C1 segment of cervical spinal cord (tissue), 14 donors: ENCODE measurements around the gene LRRD1.
"Not testable (repeated sequence)": the region's sequence is repeated elsewhere in the genome, so short reads cannot be mapped to it uniquely, and the experiment has no call there.

Experiments used
- DNase-seq, 14 donors: peaks; one replicate each; lab custom pipeline; 2025; lab: John Stamatoyannopoulos, UW

Gene LRRD1

DNA sequence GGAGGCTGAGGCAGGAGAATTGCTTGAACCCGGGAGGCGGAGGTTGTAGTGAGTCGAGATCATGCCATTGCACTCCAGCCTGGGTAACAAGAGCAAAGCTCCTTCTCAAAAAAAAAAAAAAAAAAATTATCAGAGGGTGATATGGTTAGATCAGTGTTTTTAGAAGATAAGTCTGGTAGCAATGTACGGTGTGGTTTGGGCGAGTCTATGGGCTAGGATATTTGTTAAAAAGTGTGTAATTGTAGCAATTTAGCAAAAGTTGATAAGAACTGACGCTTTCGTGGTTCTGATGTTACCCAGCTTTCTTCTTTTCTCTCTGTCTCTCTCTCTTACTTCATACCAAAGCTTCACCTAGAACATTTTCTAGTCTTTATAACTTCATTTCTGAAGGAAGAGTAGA, 37.8 kb downstream of the LRRD1 start:
- no peak for DNase-seq

DNA sequence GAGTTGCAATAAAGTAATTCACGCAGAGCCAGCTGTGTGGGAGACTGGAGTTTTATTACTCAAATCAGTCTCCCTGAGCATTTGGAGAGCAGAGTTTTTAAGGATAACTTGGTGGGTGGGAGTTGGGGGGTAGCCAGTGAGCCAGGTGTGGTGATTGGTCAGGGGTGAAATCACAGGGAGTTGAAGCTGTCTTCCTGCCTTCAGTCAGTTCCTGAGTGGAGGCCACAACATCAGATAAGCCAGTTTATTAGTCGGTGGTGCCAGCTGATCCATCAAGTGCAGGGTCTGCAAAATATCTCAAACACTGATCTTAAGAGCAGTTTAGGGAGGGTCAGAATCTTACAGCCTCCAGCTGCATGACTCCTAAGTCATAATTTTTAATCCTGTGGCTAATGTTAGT, 41.4 kb downstream of the LRRD1 start:
- no peak for DNase-seq

DNA sequence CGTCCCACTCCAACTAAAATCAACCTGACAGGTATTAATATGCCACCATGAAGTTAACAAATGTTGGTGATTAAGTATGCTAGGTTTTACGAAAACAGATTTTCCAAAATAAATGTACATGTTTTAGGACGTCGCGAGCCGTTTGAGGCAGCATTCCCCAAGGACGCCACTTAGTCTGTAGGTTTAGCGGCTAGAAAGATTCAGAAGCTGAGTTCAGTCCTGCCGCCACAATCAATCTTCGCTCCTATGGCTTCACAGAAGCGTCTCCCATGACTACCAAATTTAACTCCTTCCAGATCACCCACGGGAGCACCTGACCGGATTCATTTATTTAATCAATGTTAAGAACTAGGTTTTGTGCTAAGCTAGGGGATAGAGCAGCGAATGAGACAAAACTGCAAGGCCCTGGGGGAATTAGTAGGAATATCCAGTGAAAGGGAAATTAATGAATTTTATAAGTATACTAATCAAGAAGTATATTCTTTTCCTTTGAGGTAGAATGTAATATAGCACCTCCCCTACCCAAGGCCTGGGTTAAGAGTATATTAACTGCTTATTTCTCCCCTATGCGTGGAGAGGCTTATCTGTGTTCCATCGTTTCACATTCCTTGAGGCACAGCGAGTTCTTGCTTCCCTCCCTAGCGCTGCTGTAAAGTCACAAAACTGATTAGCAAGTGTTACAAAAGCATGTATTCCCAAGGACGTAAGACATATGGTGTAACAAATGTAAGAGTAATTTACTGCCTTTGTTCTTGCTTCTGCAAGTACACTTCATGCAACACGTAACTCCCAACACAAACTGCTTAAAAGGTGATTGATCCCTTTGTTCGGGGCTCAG, 43.7 kb downstream of the LRRD1 start:
- DNase-seq = peak in 5 of 14 donors; percentile 27 to 70 (median 50)

DNA sequence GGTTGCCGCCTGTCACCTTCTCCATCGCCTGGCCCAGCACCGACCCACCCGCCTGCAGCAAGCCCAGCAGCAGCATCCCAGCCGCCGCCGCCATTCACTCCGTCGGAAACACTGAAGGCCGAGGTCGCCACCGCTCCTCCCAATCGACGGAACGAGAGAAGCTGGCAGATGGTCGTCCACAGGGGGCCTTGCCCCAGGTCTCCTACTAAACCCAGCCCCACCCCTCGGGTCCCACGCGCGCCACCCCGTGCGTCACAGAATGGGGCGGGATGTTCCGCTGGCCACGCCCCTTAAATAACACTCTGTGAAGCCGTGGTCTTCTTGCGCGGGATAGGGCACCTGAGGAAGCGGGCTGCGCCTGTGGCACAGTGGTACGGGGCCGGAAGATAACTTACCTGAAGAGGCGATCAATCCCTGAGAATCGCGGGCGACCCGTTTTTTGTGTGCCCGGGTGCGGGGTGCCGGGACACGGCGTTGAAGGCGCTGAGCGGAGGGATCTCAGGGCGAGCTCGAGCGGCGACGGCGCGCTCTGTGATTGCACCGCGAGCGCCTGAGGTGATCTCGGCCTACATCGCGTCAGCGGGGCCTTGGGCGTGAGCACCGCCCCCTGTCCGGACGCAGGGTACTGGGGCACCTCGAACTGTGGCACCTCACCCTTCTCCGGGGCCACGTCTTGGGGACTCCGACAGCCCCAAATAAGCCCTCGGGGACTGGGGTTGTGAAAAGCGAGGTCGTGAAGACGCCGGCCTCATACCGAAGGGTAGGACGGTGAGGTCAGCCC, 44.5 kb downstream of the LRRD1 start, which contains the start of gene CYP51A1:
TSS of gene CYP51A1 (minus strand) at position 207 of the 781 bp plus-strand sequence. CDS start at position 94, 113 bp downstream.
- peak; percentile 80 to 99 (median 94) for DNase-seq

DNA sequence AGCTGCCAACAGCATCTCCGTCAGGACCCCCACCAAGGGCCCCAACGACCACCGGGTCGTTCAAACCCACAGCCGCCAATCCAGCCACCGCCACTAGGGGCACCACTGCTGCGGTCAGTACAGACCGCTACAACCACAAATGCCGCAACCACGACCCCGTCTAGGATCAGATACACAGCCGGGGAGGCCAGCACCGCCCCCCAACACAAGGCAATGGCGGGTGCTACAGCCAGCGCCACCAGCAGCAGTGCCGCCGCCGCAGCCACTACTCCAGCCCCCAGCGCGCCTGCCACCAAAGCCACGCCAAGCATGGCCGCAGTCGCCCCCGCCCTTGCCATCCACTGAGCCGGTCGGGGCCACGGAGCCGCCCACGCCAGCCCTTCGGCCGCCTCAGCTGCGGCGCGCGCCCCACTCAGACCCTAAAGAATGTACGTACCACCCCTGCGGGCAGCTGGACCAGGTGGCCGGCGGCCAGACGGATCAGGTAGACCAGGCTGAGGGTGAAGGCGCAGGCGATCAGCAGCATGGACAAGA, 45.1 kb downstream of the LRRD1 start:
- peak in 13 of 14 donors; percentile 46 to 84 (median 73) for DNase-seq

DNA sequence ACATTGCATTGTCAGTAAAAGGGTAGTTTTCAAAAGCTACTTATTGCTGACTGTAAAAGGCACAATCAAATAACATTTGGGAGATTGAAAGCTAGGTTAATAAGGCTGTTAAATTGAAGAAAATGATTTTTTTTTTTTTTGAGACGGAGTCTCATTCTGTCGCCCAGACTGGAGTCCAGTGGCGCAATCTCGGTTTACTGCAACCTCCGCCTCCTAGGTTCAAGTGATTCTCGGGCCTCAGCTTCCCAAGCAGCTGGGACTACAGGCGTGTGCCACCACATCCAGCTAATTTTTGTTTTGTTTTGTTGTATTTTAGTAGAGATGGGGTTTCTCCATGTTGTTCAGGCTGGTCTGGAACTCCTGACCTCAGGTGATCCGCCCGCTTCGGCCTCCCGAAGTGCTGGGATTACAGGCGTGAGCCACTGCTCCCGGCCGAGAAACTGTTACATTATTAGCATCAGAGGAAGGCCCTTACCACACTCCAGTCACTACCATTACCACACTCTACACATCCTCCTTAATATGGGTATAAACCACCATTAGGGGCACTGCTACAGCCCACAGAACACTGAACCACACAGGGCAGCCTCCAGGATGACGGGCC, 45.7 kb downstream of the LRRD1 start:
- DNase-seq = no peak

DNA sequence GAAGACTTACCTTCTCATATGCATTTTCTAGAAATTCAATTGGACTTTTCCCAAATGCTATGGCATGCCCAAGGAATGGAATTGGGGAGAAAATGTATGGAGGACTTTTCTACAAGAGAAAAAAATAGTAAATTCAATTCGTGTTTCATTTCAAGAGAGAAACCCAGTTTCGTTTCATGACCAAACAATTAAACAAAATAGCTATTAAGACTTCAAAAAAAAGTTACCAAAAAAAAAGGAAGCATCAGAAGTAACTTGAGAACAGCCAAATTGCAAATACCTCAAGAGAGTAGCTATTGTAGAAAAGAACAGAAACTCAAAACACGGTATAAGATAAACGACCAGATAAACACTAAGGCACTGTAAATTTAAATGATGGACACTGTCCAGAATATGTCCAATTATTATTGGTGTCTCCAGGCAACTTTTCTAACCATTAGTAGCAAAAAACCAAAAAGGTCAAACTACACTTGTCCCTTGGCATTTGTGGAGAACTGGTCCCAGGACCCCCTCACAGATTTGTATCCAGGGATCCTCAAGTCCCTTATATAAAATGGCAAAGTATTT, 47.1 kb downstream of the LRRD1 start:
- DNase-seq = no peak

DNA sequence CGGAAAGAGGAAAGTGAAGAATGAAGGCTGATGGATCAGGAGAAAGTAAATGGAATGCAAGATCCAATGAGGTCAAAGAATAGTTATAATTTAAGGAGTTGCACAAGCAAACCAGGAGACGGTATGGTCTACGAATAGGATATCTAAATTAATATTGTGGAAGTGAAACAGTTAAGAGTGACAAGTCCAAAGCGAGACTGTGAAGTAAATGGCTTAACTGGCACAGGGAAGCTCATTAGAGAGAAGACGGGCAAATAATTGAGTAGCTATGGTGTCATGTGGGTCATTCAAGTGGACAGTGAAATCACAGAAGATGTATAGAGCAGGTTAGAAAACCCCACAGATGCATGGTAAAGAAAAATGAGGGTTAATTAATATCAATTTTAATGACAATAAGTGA, 47.8 kb downstream of the LRRD1 start:
- DNase-seq = no peak

DNA sequence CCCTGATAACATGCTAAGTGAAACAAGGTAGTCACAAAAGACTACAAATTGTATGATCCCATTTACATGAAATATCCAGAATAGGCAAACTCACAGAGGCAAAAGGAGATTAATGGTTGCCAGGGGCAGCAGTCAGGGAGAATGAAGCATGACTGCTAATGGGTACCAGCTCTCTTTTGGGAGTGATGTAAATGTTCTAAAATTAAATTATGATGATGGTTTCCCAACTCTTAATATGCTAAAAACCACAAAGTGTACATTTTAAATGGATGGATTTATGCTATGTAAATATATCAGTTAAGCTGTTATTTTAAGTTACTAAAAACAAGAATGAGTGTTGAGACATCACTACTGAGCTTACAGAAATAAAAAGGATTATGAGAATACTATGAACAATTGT, 57.3 kb downstream of the LRRD1 start:
- no peak for DNase-seq

DNA sequence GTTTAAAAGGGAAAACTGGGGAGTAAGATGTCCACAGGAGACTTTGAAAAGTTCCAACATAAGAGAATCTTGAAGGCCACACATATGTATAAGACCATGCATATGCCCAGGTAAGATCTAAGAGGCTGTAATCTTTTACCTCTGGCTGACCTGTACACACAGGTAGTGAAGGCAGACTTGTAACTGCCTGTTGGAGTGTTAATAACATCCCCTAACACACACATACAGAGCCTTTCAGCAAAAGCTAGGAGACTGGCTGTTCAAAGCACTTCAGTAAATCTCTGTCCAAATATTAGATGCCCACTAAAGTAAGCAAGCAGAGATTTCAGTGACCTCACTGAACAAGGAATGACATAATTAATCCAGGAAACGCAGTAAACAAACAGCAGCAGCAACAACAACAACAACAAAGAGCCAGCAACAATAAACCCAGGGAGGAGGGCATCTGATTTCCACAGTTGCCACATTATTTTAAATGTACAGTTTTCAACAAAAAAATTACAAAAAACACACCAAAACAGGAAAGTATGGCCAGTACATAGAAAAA, 59.7 kb downstream of the LRRD1 start:
- DNase-seq = no peak

DNA sequence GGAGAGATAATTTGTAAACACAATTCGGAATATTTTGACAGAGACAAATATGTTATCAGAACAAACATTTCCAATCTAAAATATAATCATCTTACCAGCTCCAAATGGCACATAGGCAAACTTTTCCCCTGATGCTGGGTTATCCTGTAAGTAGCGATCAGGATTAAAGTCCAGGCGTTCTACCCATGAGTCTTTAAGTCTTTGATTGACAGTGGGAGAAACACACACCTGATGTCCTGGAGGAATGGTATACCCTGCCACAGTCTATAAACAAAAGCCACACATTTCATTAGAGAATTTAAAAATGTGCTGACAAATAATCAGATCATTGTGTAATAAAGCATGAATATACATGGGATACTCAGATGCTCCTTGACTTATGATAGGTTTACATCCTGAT, 62.0 kb downstream of the LRRD1 start:
- DNase-seq = no peak

DNA sequence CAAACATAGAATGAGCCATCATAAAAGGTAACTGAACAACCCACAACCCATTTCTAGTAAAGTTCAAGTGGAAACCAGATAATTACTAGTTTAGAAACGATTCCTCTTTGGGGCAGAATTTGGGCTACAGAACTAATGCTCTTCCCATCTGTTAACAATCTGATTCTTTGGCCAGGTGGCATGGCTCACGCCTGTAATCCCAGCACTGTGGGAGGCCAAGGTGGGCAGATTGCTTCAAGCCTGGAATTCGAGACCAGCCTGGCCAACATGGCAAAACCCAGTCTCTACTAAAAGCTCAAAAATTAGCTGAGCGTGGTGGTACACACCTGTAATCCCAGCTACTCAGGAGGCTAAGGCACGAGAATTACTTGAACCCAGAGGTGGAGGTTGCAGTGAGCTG, 63.1 kb downstream of the LRRD1 start:
- DNase-seq = peak in 1 of 14 donors; percentile 62

DNA sequence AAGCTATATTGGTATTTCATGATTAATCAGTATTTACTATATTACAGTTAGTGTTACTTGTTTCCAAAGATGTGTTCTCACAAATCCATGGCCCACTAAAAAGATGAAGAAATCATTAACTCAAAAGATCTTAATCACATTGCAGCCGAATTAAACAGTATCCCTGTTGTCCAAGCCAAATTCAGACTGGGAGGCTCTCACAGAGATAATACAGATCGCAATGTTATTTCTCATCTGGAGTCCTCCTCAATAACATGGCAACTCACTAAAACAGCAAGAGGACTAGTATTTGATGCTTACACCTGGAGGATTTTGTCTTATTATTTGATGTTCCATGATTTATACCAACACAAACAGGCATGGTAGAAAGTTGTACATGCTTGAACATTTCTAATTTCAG, 68.1 kb downstream of the LRRD1 start:
- DNase-seq = no peak

DNA sequence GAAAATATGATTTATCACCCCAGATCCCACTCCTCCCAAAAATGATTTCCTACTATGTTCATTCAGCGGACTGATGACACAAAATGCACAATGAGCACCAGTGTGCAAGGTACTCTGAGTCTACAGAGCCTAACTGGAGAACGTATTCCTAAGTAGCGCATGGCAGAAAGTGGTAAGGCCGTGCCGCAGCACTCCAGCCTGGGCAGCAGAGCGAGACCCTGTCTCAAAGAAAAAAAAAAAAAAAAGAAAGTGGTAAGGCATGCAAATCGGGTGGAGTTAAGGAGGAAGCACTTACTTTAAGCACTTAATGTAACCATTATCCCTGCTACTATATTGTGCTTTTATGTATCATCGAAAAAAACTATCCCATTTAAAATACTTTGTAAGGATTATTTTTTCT, 70.1 kb downstream of the LRRD1 start:
- DNase-seq = no peak

DNA sequence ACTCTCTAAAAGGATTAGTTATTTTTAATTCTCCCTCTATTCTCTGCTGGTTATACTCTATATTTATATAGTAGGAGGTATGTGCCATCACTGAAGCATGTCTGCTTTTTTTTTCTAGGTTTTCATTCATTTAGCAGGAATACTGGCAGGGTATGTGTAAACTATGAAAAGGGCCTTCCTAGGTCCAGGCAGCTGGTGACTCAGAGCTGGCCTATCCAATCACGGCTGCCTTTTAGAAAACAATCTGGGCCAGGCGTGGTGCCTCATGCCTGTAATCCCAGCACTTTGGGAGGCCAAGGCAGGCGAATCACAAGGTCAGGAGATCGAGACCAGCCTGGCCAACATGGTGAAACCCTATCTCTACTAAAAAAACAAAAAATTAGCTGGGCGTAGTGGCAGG, 76.1 kb downstream of the LRRD1 start:
- not testable (repeated sequence) for DNase-seq

DNA sequence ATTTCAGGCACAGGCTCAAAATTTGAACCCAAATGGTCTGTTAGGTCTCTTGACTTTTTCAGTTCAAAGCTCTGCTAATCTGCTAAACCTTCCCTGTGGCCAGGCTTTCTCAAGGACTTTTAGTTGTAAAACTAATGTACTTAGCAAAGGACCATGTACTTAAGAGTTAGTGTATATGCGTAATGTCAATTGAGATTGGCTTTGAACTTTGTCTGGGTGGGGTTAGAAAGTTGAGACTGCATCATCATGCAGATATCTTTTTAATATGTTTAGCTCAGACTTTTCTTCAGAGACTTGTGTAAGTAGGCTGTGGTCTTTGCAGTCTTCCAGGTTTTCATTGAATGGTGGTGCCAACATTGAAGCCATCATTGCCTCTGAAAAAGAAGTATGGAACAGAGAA, 78.4 kb downstream of the LRRD1 start:
- DNase-seq = no peak

DNA sequence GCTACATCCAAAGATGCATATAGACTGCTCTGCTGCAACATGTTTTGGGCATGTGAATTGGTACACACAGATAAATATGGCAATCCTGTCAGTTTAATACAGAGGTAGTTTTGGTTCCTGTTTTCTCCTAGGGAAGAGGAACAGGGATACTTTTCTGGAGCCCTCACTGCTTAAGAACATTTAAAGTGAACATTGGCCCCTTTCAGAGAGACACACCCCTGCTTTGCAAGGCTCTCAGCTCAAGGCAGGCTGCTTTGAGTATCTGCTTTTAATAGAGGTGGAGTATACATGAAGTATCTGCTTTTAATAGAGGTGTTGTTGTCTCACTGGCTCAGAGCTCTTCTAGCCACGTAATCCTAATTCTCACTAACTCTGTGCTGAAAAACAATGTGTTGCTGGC, 83.6 kb downstream of the LRRD1 start:
- no peak for DNase-seq
